IMR-90 (cell line): ENCODE measurements around the gene YKT6. TPM values are rescaled to one million over a fixed set of nuclear protein-coding genes. Genes with fewer than 3 reads are reported as not detected.

Experiments used
- ATAC-seq: fragments of 200-7000 bp; cut with Tn5 transposase; 2 replicates; pipeline ENCODE4 v1.9.1; 2020; ENCODE audit warnings: low read depth, mild to moderate bottlenecking, moderate library complexity
- BruUV-seq: library from RNA; stranded (reverse); fragments of 400-500 nt; replicated peaks from 2 replicates; lab custom pipeline; 2021; lab: Mats Ljungman, UMichigan
- CTCF ChIA-PET: fragments of 300-600 bp; formaldehyde crosslinking; extraction: SDS; loops from one replicate; lab custom pipeline; 2021; ENCODE audit warnings: antibody characterized with exemption; lab: Yijun Ruan, JAX
- POLR2A ChIA-PET: fragments of 300-600 bp; sonication (Branson Sonifier 250); formaldehyde crosslinking; loops from one replicate; lab custom pipeline; 2022; ENCODE audit warnings: antibody characterized with exemption; ENCODE audit not compliant: unreplicated experiment; lab: Charles Lee
- DNase-seq: peaks from one replicate; pipeline ENCODE4 v3.0.0; 2013
- H2AFZ ChIP-seq: replicated peaks from 2 replicates; pipeline ENCODE3; 2013; ENCODE audit warnings: low read length, mild to moderate bottlenecking; ENCODE audit not compliant: poor library complexity
- H2AK5ac ChIP-seq: 2 replicates; pipeline ENCODE4 v1.6.1; 2013; ENCODE audit warnings: low read depth, low read length, inconsistent platforms
- H2AK9ac ChIP-seq: replicated peaks from 2 replicates; pipeline ENCODE3; 2013; ENCODE audit warnings: mild to moderate bottlenecking, low read depth, low read length, moderate library complexity; ENCODE audit not compliant: poor library complexity
- H2BK120ac ChIP-seq: 2 replicates; pipeline ENCODE4 v1.6.1; 2013; ENCODE audit warnings: low read depth, low read length, inconsistent platforms
- H2BK15ac ChIP-seq: 3 replicates; pipeline ENCODE4 v1.6.1; 2013; ENCODE audit warnings: low read depth, low read length, inconsistent platforms
- H2BK20ac ChIP-seq: 2 replicates; pipeline ENCODE4 v1.6.1; 2013; ENCODE audit warnings: low read depth, mild to moderate bottlenecking, inconsistent platforms, low read length, moderate library complexity
- H2BK5ac ChIP-seq: 2 replicates; pipeline ENCODE4 v1.6.1; 2013; ENCODE audit warnings: mild to moderate bottlenecking, low read depth, low read length, inconsistent platforms; ENCODE audit not compliant: poor library complexity, severe bottlenecking
- H3K14ac ChIP-seq: replicated peaks from 2 replicates; pipeline ENCODE4 v1.6.1; 2013; ENCODE audit warnings: low read depth, low read length, inconsistent platforms
- H3K18ac ChIP-seq: 2 replicates; pipeline ENCODE4 v1.6.1; 2013; ENCODE audit warnings: low read depth, low read length, control low read depth
- H3K23ac ChIP-seq: 2 replicates; pipeline ENCODE4 v1.6.1; 2013; ENCODE audit warnings: low read depth, low read length, inconsistent platforms
- H3K27ac ChIP-seq: 2 replicates; pipeline ENCODE4 v1.5.1; 2013; ENCODE audit warnings: mild to moderate bottlenecking, control low read depth, low read length; ENCODE audit not compliant: insufficient read depth
- H3K27me3 ChIP-seq: 2 replicates; pipeline ENCODE4 v1.6.1; 2013; ENCODE audit warnings: low read length; ENCODE audit not compliant: control insufficient read depth, insufficient read depth
- H3K36me3 ChIP-seq: 2 replicates; pipeline ENCODE4 v1.6.1; 2013; ENCODE audit warnings: low read length, mixed read lengths; ENCODE audit not compliant: control insufficient read depth, insufficient read depth
- H3K4ac ChIP-seq: 2 replicates; pipeline ENCODE4 v1.6.1; 2013; ENCODE audit warnings: low read depth, low read length, inconsistent platforms
- H3K4me1 ChIP-seq: 2 replicates; pipeline ENCODE4 v1.6.1; 2013; ENCODE audit warnings: low read length, mixed read lengths; ENCODE audit not compliant: control insufficient read depth, insufficient read depth
- H3K4me2 ChIP-seq: 2 replicates; pipeline ENCODE4 v1.6.1; 2013; ENCODE audit warnings: low read depth, mild to moderate bottlenecking, control low read depth, low read length, moderate library complexity
- H3K4me3 ChIP-seq: 2 replicates; pipeline ENCODE4 v1.5.1; 2013; ENCODE audit warnings: low read depth, mild to moderate bottlenecking, control low read depth, low read length, moderate library complexity; ENCODE audit not compliant: insufficient read depth
- H3K56ac ChIP-seq: 2 replicates; pipeline ENCODE4 v1.6.1; 2013; ENCODE audit warnings: low read length, inconsistent platforms; ENCODE audit not compliant: insufficient read depth; ENCODE audit errors: extremely low read depth
- H3K79me1 ChIP-seq, 2 experiments: 2 replicates each; pipeline ENCODE4 v1.6.1; 2013; ENCODE audit warnings: low read length in 2 of 2, inconsistent platforms in 1 of 2, low read depth in 1 of 2
- H3K9ac ChIP-seq: 2 replicates; pipeline ENCODE4 v1.6.1; 2013; ENCODE audit warnings: low read depth, low read length, control low read depth
- H3K9me1 ChIP-seq: 2 replicates; pipeline ENCODE4 v1.6.1; 2013; ENCODE audit warnings: low read length, inconsistent platforms; ENCODE audit not compliant: insufficient read depth
- H3K9me3 ChIP-seq: 2 replicates; pipeline ENCODE4 v1.6.1; 2013; ENCODE audit warnings: low read length; ENCODE audit not compliant: control insufficient read depth, insufficient read depth
- H4K20me1 ChIP-seq: 2 replicates; pipeline ENCODE4 v1.6.1; 2013; ENCODE audit warnings: low read length, inconsistent platforms; ENCODE audit not compliant: insufficient read depth
- H4K5ac ChIP-seq: 2 replicates; pipeline ENCODE4 v1.6.1; 2013; ENCODE audit warnings: mild to moderate bottlenecking, low read depth, low read length, control low read depth
- H4K8ac ChIP-seq, 2 experiments: 2 replicates each; pipeline ENCODE4 v1.6.1; 2013; ENCODE audit warnings: low read depth in 2 of 2, low read length in 2 of 2, control low read depth in 1 of 2, inconsistent platforms in 1 of 2
- H4K91ac ChIP-seq: 2 replicates; pipeline ENCODE4 v1.6.1; 2013; ENCODE audit warnings: low read depth, low read length, inconsistent platforms; ENCODE audit not compliant: insufficient read depth
- ELK1 ChIP-seq: fragments of 150-350 bp; IDR thresholded peaks from 2 replicates; pipeline ENCODE4 v1.6.1; 2016; ENCODE audit warnings: low read depth, mild to moderate bottlenecking, low read length, moderate library complexity, borderline replicate concordance
- FOS ChIP-seq: fragments of 150-350 bp; IDR thresholded peaks from 2 replicates; pipeline ENCODE4 v1.6.1; 2016; ENCODE audit warnings: low read depth, low read length
- MAZ ChIP-seq: IDR thresholded peaks from 2 replicates; pipeline ENCODE4 v1.6.1; 2012; ENCODE audit warnings: low read depth, mild to moderate bottlenecking, low read length, improper control_type of control experiment, moderate library complexity, borderline replicate concordance
- MXI1 ChIP-seq: IDR thresholded peaks from 2 replicates; pipeline ENCODE4 v1.6.1; 2012; ENCODE audit warnings: low read depth, mild to moderate bottlenecking, low read length, moderate library complexity, borderline replicate concordance
- POLR2A ChIP-seq: IDR thresholded peaks from 2 replicates; pipeline ENCODE4 v1.6.1; 2012; ENCODE audit warnings: mild to moderate bottlenecking, low read depth, low read length
- WGBS, 2 experiments: methylation state at CpG; one replicate each; pipeline versions ENCODE4 v1.1.5 to v1.1.7; 2013; ENCODE audit warnings: missing lambda C conversion rate in 2 of 2; ENCODE audit not compliant: insufficient read length in 1 of 2; ENCODE audit errors: extremely low coverage in 2 of 2; 5-methylcytosine and 5-hydroxymethylcytosine counted together
- dilution Hi-C: fragments of 300-500 bp; cut with HindIII; formaldehyde crosslinking; loops from one replicate; pipeline ENCODE4 v1.14.3; 2018; ENCODE audit warnings: low sequenced_read_pairs; ENCODE audit not compliant: unreplicated experiment
- in situ Hi-C: fragments of 300-500 bp; cut with MboI; formaldehyde crosslinking; loops from 3 replicates; pipeline ENCODE4 v1.14.3; 2019; ENCODE audit warnings: low sequenced_read_pairs, inconsistent platforms, mixed read lengths
- intact Hi-C: fragments of 100-400 bp; cut with micrococcal nuclease; formaldehyde crosslinking; loops from 2 replicates; pipeline ENCODE4 v1.10.0; 2022
- polyA plus RNA-seq, 3 experiments: library from polyadenylated mRNA; depleted of rRNA; stranded (reverse); fragments of >200 nt; gene quantifications; 2 replicates each; pipeline ENCODE4 v1.2.3, GENCODE V29; 2012; ENCODE audit warnings: low replicate concordance in 1 of 3
- total RNA-seq: library from RNA; depleted of rRNA; stranded (reverse); fragments of >200 nt; gene quantifications from 2 replicates; pipeline ENCODE4 v1.2.3, GENCODE V29; 2012
- TF ChIP-seq, protein P1 (sequence below): fragments of 150-350 bp; IDR thresholded peaks from 2 replicates; pipeline ENCODE4 v1.6.1; 2017; ENCODE audit warnings: mild to moderate bottlenecking, antibody characterized with exemption, low read length, low read depth

The YKT6 gene
- total and polyA plus RNA-seq, 2 of the 4 experiments (the other 2 are of a cell fraction): 115 to 120 TPM

DNA sequence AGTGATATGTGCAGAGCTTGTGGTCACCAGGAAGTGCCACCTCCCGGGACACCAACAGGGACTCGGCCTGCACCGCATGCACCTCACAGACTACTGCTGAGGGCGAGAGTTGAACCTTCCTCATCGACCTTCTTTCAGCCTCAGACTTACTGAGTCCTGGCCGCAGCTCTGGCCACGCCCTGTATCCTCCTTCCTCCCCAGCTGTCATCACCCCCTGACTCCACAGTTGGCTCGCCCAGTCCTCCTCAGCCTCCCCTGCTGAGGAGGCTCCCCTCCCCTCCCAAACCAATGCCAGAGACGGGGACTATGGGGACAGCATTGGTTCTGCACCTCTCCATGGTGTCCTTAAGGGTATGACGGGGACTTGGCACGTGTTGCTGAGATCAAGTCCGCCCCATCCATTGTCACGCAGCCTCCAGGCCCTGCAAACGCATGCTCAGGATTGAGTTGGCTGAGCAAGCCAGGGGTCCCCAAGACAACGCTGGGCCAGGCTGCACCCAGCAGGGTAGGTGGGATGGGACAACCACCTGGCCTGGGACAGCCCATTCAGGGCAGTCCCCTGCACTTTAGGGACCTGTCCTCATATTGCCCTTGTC, 49.0 kb downstream of the YKT6 start:
- no peak for ATAC-seq
- 81% methylated on average over 6 of the region's 15 CpGs; no CpG with 5 or more reads in 1 of the 2 experiments for WGBS, 2 experiments

More for the DNA sequence above, 49.0 kb downstream of the YKT6 start:
- Histone ChIP-seq H3K9me1 (peaks cover 5% of the 10 kb centered on the region), H3K9me3 (no peaks in the 10 kb centered on the region), H4K5ac (no peak overlapping the region), H2BK120ac (no peak overlapping the region), H3K23ac (no peak overlapping the region), H3K36me3 (no peaks in the 10 kb centered on the region), H3K4me1 (no peaks in the 10 kb centered on the region), H3K4ac (no peak overlapping the region), H3K79me1 (no peaks in the 10 kb centered on the region), H2BK15ac (no peak overlapping the region), H4K91ac (no peak overlapping the region), H3K14ac (no peak overlapping the region), H4K8ac (no peak overlapping the region), H3K9ac (no peak overlapping the region), H2AK9ac (peak overlapping the region; percentile 37), H3K56ac (no peak overlapping the region), H4K20me1 (no peaks in the 10 kb centered on the region), H2AFZ (peak overlapping the region; percentile 17), H3K4me3 (no peak overlapping the region), H2AK5ac (no peak overlapping the region), H3K27me3 (peaks cover 5% of the 10 kb centered on the region; the same call in 1 of the 2 replicates), H2BK5ac (no peak overlapping the region), H2BK20ac (no peak overlapping the region), H3K27ac (no peak overlapping the region), H3K4me2 (no peak overlapping the region), H3K18ac (no peak overlapping the region)
- TF ChIP-seq FOS (no peak), MAZ (no peak), MXI1 (no peak), POLR2A (no peak), ELK1 (no peak)
- TF ChIP-seq, protein P1, sequence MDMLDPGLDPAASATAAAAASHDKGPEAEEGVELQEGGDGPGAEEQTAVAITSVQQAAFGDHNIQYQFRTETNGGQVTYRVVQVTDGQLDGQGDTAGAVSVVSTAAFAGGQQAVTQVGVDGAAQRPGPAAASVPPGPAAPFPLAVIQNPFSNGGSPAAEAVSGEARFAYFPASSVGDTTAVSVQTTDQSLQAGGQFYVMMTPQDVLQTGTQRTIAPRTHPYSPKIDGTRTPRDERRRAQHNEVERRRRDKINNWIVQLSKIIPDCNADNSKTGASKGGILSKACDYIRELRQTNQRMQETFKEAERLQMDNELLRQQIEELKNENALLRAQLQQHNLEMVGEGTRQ: no peak
- CTCF ChIA-PET: no interaction called here
- POLR2A ChIA-PET: no interaction called here
- BruUV-seq: no TSS peak
- intact Hi-C loops: no loop called here
- dilution Hi-C loops: no loop called here
- no peak for DNase-seq
- in situ Hi-C loops: loop anchor here (10.0 kb wide), 1 partner anchor 315 kb away; no protein-coding TSS in a partner anchor
